H1 (cell line): ENCODE data around the gene ITPK1.

ENCODE experiments used
- CTCF ChIP-seq, 3 experiments: IDR thresholded peaks; 1 replicate in 2 of 3; 2 replicates in 1 of 3; pipeline versions ENCODE4 v1.5.1 to v1.6.1; 2011; ENCODE audit warnings: low read length in 3 of 3, mild to moderate bottlenecking in 3 of 3, inconsistent platforms in 2 of 3, low read depth in 1 of 3, moderate library complexity in 1 of 3; ENCODE audit not compliant: insufficient read depth in 1 of 3; ENCODE audit errors: control extremely low read depth in 1 of 3
- GABPA ChIP-seq: IDR thresholded peaks from 2 replicates; pipeline ENCODE4 v1.6.1; 2011; ENCODE audit warnings: mild to moderate bottlenecking, low read length, moderate library complexity, borderline replicate concordance; ENCODE audit not compliant: insufficient read depth
- MAFK ChIP-seq: IDR thresholded peaks from 2 replicates; pipeline ENCODE4 v1.6.1; 2012; ENCODE audit warnings: low read depth, mild to moderate bottlenecking, improper control_type of control experiment, low read length
- POLR2AphosphoS5 ChIP-seq: IDR thresholded peaks from 2 replicates; pipeline ENCODE4 v1.6.1; 2011; ENCODE audit warnings: low read depth, low read length
- SP2 ChIP-seq: IDR thresholded peaks from 2 replicates; pipeline ENCODE4 v1.6.1; 2012; ENCODE audit warnings: mild to moderate bottlenecking, low read length, inconsistent platforms
- YY1 ChIP-seq: IDR thresholded peaks from 2 replicates; pipeline ENCODE4 v1.6.1; 2011; ENCODE audit warnings: low read depth, mild to moderate bottlenecking, low read length

GRCh38 chr14:93035585-93035916 lies 80.2 kb downstream of the ITPK1 start:
- TF ChIP-seq CTCF (IDR thresholded peaks at IDR 0.05; ENCODE audit: control extremely low read depth in 1 of 3, insufficient read depth in 1 of 3, low read depth in 1 of 3, low read length in 3 of 3) (no peak), YY1 (no peak), SP2 (no peak), MAFK (no peak), POLR2AphosphoS5 (no peak), GABPA (no peak)
